DMS79 (cell line): ENCODE results near the gene TGFA.
A peak's percentile ranks its signal among the peaks of the same experiment; 100 is the strongest.
"Not testable (repeated sequence)": the region's sequence is repeated elsewhere in the genome, so short reads cannot be mapped to it uniquely, and the experiment has no call there.

Source experiments
- DNase-seq: peaks from one replicate; lab custom pipeline; 2025; lab: John Stamatoyannopoulos, UW

The TGFA gene

DNA sequence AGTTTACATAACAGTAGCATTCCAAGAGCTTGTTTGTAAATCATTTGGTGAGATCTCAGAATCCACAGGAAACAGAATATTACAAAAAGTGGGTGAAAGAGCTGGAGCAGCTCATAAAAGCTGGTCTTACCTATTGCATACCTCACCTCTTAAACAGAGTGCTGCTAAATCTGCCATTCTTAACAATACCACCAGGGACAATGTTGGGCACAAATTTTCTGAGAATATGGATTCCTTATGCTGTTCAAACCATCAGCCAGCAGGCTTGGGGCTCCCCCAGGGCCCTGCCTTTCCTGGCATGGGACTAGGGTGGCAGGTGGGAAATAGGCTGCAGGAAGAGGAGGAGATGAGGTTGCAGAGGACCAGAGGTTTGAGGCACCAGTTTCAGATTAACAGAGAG is 55.6 kb downstream of the TGFA start:
- no peak for DNase-seq

DNA sequence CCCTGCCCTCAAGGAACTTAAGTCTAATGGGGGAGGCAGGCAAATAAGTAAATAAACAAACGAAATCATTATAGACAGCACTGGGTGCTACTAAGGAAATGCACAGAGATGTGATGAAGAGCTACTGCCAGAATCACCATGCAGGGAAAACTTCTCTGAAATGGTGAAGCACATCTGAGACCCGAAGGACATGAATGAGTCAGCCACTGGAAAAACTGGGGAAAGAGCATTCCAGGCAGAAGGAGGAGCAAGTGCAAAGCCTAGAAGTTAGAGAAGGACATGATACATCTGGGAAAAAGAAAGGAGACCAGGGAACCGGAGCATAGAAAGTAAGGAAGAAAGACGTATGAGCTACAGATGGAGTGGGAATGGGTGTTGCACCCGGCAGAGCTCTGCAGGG is 56.8 kb downstream of the TGFA start:
- DNase-seq = no peak

DNA sequence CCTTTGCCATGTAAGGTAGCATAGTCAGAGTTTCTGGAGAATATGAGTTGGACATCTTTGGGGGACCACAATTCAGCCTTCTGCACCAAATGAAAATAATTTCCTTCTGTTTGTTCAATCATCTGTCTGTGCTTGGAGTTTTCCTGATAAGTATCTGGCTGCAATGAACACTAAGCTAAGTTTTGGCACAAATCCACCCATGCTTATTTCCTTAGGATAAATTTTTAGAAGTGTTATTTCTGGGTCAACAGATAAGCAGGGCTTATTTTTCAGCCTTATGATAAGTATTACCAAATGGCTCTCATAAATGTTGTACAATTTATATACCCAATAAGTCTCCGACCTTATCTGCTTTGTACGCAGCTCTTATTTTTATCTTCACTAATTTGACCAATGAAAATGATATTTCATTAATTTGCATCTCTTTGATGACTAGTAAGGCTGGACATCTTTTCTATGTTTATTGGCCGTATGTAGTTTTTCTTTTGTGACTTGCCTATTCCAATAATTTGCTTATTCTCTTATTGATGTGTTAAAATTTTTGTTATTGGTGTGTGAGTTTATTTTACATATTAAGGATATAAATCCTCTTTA is 59.2 kb downstream of the TGFA start:
- DNase-seq = no peak

DNA sequence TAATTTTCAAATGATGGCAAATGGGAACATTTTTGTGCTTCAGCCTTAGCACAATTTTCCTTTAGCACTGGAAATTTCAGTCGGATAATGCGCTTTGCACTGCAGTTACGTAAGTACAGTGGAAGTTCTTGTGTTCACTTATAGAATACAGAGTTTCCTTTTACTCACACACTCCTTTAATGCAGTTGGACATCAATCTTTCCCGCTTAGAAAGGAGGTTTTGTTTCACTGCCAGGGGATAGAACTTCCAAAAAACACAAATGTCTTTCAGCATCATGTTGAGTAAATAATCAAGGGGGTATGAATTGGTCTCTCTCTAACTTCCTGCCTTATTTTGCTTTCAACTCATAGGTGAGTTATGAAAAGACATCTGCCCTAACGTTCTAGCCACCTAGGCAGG is 63.2 kb downstream of the TGFA start:
- no peak for DNase-seq

DNA sequence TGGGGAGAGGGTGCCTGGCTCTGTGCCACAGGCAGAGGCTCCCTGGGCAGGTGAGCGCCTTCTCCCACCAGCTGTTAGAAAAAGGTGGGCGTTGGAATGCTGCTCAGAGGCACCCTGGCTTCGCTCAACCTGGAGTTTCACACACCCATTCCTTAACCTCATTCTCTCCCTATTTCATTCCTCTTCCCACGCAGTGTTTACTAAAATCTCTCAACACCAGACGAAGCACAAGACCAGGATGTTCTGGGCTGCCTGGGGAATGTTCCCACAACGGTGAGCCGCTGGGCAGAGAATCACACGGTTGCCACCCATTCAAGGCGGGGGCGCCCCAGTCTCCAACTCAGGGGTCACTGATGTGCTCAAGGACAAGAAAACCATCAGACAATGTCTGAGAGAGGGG is 64.5 kb downstream of the TGFA start:
- DNase-seq = no peak

DNA sequence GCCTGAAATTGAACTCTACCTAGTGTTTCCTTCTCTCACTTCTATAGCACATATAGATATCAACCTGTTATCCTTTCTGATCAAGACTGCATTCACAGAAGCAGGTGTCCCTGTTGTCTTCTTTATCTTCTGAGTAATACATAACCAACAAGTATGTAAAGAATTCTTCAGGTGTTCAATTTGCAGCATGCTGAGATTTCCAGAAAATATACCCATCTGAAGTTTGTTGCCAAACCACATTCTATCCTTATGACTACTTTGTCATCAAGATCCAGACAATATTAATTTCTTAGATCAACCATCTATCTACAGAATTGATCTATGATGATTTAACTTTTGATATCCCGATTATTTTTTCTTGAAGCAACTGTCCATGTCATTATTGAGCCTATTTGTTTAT is 69.5 kb downstream of the TGFA start:
- DNase-seq = no peak

DNA sequence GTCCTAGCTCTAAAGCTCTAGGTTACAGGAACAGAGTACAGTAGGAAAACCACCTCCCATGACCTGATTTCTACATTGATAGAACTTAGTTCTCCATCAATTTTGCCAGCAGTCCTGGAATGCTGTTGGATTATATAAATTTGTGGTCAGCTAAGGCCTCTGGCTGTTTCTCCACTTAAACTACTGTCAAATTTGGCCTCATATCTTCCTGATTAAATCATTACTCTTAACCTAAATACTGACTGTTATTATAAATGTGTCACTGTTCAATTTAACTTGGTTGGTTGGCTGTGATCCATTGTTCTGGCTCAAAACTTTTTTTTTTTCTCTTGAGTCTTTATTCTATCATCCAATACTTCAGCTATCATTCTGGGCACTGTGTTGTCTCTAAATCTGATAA is 71.2 kb downstream of the TGFA start:
- no peak for DNase-seq

DNA sequence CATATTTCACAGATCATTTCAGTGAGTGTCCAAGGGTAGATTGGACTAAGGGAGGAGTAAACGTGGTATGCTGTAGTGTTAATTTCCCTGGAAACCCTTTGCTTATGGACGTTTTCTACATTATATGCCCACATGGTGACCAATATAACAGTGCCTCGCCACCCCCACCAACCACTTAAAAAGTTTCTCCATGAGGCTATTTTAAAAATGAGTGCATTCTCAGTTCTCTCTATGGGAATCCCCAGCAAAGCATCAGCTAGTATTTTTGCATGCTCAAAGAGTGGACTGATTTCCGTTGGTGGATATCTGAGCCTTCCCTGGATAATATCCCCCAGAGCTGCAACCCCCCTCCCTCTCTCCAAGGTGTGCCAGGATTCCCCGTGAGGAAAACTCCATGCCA is 73.2 kb downstream of the TGFA start:
- DNase-seq = no peak

DNA sequence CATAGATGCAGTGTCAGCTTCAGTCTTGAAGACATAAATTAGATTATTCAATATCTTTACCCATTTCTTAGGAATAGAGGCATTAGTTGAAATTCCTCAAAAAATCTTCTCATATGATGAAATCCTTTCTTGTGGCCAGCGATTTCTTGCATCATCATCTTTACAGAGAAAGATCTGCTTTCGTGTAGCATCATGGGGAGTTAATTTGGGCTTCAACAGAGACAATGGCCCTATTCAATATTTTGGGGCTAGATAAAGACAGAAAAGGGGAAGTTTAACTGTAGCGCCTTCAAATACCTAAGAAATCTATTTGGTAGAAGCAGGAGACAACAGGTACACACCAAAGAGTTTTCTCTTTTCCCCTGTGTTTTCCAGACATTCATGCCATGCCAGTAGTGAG is 73.8 kb downstream of the TGFA start:
- no peak for DNase-seq

DNA sequence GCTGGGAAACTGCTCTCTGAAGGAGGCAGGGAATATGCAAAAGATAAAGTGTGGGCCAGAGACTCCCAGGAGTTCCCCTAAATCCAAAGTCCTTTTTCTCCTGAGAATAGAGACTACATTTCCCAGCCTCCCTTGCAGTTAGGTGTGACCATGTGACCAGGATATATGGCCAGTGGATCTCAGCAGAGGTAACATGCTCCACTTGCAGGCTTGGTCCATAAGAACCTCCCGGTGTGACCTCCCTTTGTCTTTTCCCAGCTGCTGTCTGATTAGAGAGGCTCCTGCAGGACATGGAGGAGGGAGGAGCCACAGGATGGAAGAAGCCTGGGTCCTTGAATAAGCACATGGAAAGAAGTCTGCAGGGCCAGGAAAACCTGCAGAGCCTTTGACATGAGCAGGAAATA is 76.2 kb downstream of the TGFA start:
- no peak for DNase-seq

DNA sequence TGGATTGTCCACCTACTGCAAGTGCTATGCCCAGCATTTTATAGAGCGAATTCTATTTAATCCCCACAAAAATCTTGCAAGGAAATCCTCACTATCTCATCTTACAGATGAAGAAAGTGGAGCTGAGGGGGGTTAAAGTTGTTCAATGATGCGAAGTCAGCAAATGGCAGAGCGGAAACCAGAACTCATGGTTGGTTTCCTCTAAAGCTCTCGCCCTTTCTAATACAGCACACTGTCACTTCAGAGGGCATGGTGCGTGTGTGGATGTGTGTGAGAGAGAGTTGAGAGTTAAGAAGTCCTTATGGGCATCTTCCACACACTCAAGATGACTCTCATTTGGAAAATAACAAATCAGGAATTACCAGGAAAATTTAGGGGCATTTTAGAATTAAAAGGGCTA is 78.4 kb downstream of the TGFA start:
- peak; percentile 35 for DNase-seq

DNA sequence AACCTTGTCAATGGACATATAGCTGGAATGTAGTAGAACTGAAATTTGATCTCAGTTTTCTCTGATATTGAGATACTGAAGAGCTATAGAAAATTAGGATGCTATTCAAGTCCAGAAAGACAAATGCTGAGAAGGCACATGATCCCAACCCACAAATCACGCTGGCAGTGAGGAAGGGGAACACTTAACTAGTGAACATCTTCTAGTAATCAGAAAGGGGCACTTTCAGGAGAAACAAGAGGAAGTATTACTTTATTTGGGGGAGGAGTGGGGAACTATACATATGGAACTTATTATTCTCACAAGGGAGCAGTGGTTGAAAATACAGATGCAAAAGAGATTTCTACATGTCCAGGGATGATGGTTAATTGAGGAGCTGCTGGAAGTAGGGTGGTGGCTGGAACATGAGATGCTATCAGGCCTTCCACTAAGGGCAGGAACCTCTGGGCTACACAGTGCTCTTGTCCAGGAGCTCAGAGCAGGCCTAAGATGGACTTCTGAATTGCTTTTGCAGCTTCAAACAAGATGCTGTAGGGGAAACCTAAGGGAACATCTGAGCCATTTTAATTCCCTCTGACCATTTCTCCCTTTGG is 79.3 kb downstream of the TGFA start:
- no peak for DNase-seq

DNA sequence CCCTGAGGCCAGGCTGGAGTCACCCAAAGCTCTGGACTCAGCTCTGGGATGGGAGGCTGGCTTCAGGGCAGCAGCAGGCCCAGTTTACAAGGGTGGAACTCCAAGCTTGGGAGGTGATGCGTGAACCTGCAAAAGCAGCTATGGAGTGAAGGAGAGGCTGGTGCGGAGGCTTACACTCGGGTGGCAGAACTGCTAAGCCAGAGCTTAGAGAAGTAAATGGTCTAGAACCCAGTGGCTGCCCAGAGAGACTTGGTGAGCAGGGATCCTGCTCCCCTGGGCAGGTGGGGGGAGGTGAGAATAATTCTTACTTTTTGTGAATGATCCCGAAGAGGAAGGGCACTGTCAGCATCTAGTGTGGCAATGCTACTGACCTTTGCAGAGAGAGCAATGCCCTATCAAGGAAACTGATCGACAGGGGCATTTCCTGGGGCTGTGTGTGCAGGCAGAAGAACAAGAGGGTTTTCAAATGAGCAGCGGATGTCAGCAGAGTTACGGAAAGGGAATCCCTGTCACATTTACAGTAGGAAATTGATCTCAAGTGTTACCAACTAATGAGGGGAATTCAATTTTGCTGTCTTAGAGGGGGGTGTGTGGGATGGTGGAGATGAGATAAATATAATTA is 80.4 kb downstream of the TGFA start:
- DNase-seq = no peak

DNA sequence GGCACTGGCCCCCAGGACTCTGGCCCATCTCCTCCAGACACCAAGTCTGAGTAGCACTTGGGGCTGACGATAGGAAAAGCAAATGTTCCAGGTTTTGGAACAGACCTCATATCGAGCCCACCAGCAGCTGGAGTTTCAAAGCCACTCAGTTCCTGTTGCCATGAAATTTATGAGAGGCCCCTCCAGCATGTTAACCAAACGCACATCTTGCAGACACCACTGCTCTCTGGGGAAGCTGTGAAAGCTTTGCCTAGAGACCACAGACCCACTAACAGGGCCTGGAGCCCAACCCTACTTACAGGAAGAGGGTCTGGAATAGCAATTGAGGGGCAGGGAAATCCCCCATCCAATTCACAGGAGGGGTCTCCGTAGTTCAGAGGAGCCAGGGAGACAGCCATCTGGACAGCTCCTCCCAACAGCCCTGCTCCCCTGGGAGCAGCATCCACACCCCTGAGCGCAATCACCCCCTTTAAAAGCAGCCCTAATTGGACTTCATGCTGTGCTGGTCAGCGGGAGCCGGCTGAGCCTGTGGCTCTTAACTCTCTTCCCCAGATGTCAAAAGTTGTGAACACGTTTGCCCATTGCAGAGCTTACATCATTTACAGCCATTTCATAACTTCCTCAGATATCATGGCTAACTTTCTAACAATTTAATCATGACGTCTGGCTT is 81.3 kb downstream of the TGFA start:
- peak; percentile 15 for DNase-seq

DNA sequence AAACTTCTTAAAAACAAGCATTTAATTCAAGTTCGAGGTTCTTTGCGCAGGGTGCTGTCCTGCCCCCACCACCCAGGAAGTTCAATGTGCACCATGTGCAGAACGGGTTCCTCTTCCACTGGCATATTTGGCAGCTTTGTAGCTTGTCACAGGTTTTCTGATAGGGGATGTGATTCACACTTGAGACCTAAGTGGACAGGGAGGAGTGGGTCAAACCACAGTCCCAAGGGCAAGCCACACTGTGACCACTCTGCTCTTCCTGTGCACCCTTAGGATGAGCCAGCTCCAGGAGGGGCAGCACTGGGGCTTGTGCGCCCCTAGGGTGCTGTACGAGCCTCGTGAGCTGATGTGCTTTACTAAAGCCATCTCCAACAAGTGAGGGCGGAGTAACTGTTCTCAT is 82.5 kb downstream of the TGFA start:
- DNase-seq = no peak

DNA sequence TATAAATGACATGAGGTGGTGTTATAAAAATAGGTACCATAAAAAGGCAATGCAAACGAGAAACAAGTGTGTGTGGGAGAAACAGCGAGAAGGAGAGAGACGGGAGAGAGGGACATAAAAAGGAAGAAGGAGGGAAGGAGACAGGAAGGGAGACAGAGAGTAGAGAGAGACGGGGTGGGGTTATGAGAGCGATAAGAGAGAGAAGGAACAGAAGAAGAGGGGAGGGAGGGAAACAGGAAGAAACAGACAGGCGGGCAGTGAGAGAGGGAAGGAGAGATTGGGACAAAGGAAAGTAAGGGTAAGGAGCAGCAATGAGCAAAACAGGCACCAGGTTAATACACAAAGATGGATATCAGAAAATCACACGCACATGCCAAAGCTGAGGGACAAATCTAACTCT is 83.7 kb downstream of the TGFA start:
- no peak for DNase-seq

DNA sequence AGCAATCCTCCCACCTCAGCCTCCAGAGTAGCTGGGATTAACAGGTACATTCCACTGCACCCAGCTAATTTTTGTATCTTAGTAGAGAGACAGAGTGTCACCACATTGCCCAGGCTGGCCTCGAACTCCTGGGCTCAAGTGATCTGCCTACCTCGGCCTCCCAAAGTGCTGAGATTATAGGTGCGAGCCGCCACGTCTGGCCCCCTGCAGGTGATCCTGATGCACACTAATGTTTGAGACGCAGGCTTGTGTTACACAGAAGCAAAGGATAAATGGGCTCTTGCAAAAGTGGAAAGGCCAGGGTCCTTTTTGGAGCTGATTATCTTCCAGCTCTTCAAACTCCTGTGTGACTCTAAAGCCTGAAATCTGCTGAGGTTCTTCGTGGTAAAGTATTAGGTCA is 84.2 kb downstream of the TGFA start:
- no peak for DNase-seq

DNA sequence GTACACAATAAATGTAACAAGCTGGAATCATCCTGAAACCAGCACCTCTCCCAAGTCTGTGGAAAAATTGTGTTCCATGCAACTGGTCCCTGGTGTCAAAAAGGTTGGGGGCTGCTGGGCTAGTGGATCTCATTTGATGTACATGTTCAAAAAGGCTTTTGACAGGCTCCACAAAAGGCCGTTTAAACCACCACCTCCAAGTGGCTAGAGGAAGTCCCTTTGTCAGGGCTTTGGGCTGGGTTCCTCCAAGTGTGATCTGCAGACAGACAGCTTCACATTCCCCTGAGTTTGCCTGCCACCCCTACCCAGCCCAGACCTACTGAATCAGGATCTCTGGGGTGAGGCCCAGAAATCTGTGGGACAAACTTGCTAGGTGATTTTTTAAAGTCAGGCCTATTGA is 84.7 kb downstream of the TGFA start:
- DNase-seq = no peak

DNA sequence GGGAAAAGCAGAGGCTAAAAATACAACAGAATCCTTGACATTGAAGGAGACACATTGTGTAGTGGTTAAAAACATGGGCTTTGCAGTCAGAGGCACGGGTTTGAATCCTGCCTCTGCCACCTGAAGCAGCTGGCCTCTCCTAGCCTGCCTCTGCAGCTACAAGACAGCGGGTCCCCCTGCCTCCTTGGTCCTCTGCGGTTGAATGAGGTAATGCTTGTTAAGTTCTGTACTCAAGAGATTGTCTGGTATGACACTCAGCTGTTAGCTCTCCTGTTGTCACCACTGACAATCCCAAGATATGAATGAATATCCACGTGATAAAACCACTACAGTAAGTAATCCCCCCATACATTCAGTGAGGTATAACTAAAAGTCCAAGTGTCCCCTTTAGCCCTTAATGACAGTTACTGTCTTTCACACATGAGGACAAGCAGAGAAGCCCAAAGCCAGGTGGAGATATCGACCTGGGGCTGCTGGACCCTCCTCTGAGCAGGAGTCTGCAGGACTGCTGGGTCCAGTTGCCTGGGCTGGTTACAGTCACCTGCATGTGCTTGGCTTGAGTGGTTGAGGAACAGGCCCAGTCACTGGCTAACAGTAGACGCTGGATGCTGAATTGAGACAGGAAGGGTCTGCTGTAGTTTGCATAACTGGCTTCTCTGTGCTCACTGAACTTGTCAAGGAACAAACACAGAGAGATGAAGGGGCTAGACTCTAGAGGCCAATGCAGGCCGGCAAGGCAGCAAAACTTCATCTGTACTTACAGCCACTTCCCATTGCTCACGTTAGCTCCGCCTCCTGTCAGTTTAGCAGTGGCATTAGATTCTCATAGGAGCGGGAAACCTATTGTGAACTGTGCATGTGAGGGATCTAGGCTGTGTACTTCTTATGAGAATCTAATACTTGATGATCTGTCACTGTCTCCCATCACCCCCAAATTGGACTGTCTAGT is 85.5 kb downstream of the TGFA start:
- no peak for DNase-seq

DNA sequence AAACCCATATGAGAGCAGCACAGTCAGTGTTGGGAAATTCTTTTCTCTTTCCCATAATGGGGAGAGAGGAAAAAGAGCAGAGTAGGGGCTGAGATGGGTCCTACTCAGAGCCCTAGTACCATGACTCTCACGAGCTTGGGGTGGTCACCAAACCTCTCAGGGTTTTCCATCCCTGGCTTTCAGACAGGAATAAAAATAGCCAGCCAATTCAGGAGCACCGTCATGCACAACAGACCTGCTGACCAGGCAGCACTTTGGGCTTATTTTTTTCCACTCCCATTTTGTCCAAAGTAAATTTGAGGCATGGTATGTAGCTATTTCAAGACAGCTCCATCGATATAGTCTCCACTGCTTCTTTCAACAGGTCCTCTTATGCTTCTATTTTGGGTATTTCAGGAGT is 86.4 kb downstream of the TGFA start:
- no peak for DNase-seq

DNA sequence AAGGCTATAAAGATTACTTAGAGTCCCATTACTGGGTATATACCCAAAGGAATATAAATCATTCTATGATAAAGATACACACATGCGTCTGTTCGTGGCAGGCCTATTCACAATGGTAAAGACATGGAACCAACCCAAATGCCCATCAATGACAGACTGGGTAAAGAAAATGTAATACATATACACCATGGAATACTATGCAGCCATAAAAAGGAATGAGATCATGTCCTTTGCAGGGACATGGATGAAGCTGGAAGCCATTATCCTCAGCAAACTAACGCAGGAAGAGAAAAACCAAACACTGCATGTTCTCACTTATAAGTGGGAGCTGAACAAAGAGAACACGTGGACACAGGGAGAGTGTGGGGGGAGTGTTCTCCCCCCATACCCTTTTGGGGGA is 87.0 kb downstream of the TGFA start:
- not testable (repeated sequence) for DNase-seq

DNA sequence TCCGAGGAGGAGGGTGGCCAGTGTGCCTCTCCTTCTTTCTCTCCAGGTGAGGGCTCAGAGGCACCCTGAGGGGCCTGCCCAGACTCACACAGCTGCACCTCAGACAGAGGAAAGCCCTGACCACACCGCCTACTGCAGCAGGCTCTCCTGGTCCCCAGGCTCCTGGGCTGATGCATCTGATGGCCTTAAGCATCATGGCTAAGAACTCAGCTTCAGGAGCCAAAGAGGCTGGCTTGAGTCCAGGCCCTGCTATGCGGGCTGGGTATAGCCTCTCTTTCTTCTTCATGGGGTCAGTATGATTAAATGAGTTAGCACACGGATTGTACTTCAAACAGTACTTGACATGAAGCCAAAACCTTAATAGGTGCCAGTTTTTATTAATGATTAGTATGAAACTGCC is 89.6 kb downstream of the TGFA start:
- DNase-seq = peak; percentile 46
